NCI-H510A (cell line): ENCODE measurements around the gene LIPH.

Experiments
- DNase-seq: peaks from one replicate; lab custom pipeline; 2025; lab: John Stamatoyannopoulos, UW

Gene LIPH

GRCh38 chr3:185539934-185540333 is 12.5 kb downstream of the LIPH start:
- no peak for DNase-seq

- DNase-seq, result no peak
Observed at GRCh38 chr3:185537369-185537970, 14.9 kb downstream of the LIPH start.

GRCh38 chr3:185534511-185534910 is 17.9 kb downstream of the LIPH start:
- DNase-seq, result no peak

GRCh38 chr3:185532901-185533300 is 19.5 kb downstream of the LIPH start:
- no peak for DNase-seq

GRCh38 chr3:185530856-185531255 is 21.5 kb downstream of the LIPH start:
- DNase-seq, result no peak

GRCh38 chr3:185528532-185528931 is 23.9 kb downstream of the LIPH start:
- no peak for DNase-seq

- no peak for DNase-seq
Observed at GRCh38 chr3:185527364-185527763, 25.0 kb downstream of the LIPH start.

DNA sequence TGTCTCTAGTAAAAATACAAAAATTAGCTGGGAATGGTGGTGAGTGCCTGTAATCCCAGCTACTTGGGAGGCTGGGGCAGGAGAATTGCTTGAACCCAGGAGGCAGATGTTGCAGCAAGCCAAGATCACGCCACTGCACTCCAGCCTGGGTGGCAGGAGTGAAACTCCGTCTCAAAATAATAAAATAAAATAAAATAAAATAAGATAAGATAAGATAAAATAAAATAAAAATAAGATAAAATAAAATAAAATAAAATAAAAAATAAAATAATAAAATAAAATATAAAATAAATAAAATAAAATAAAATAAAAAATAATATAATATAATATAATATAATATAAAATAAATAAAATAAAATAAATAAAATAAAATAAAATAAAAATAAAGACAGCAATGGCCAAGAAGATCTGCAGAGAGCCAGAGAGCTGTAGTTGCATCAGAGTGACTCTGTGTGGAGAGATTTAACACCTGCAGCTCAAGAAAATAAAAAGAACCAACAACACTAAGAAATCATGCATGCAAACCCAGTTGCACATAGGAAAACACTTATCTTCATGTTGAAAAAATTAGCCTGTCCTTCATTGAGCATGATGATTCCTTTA is 25.9 kb downstream of the LIPH start:
- no peak for DNase-seq

- no peak for DNase-seq
Observed at GRCh38 chr3:185521349-185522138, 30.8 kb downstream of the LIPH start.

DNA sequence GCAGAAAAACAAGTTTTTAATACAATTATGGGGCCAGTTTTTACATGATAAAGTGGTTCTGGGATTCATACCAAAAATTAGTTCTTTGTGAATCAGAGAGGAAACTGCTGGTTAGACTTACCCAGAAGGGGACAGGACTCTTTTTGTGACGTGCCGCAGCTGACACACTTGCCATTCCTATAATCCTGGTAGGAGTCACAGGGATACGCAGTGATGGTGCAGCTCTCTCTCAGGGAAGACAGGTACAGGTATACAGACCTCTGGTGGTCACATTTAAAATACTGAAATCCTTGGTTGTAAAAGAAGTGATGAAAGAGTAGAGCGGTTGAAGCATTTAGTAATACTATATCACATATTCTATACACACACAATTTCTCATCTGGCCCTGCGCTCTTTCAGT is 33.4 kb downstream of the LIPH start:
- DNase-seq, result no peak

DNA sequence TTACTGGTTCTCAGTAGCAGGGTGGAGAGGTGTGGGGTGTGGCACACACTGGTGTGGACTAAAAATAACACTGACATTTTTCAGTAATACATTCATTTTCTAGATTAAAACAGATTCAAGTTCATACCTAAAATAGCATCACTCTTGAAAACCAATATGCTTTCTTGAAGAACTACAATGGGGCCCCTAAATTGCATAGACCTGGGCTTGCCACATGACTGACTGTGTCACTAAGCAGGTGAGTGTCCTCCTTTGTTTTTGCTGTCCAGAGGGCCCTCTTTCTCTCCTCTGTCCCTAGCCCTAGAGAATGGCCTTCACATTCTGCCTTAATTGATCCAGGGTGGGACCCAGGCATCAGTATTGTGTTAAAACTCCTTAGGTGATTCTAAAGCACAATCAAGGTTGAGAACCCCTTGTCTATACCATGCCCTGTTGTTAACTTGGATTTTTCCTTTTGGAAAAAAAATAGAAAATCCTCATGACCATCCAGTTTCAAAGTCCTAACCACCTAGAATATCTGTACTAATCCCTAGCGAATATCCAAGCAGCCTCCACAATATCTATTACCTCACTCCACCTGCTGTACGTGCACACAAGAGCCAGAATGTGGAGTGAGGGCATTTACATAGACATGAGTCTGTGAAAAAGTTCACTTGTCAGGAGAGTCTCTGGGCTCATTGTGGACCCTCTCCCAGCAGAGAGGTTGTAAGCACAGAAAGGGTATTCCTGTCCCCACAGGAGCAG is 34.8 kb downstream of the LIPH start:
- no peak for DNase-seq

- DNase-seq, result no peak
Observed at GRCh38 chr3:185511711-185512110, 40.7 kb downstream of the LIPH start.

DNA sequence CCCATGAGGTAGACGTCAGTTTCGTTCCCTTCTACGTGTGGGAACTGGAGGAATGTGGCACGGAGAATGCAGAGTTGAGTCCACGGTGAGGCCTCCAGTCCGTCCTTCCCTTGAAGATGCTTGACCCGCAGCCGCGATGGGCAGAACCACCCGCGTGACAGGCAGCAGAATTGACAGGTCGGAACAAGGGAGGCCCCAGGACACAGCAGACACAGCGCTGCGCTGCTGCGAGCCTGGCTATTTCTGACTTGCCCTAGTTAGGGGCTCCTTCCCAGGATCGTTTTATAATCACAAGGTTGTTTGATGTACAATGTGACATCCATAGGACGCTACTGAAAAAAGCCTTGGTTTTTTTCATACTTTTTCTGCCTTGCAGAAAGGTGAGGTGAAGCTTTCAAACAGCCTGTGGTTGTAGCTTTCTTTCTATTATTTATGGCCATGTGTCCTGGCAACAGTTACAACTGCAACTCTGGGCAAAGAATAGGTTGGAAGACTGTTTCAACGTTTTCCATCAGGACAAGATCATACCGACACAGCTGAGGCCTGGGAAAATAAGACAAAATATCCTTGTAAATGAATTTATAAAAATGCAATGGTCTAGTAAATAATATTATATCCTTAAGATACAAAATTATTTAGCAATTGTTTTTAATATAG is 43.9 kb downstream of the LIPH start:
- DNase-seq, result no peak

DNA sequence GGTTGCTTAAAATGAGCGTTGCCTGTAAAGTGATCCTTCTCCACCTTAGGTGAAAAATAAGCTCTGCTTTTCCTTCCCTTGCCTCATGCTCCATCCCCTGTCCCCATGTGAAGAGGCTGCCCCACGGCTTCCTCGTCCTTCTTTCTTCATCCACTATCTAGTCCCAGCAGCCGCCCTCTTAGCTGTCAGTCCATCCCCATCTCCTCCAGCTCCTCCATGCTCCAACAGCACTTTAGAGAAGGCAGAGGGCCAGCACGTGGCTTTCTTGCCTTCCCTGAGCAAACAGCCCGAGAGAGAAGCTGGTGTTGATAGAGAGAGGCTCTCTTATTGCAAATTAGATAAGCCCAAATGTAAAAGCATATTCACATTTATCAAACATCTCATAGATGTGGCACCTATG is 44.5 kb downstream of the LIPH start:
- no peak for DNase-seq

DNA sequence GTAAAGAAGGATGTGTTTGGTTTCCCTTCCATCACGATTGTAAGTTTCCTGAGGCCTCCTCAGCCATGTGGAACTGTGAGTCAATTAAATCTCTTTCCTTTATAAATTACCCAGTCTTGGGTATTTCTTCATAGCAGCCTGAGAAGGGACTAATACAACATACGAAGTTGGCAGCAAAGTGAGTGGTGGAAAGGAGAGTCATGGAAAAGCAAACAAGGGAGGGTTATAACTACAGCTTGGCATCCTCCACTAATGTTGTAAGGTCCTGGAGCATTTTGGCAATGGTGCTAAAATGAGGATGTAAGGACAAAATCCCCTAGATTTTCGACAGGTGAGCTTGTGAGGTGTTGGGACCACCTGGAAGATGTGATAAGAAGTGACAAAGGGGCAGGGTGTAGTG is 47.8 kb downstream of the LIPH start:
- DNase-seq, result no peak

- DNase-seq, result no peak
Observed at GRCh38 chr3:185503521-185503920, 48.9 kb downstream of the LIPH start.

- DNase-seq, result no peak
Observed at GRCh38 chr3:185502987-185503386, 49.4 kb downstream of the LIPH start.

- peak; percentile 70 for DNase-seq
Observed at GRCh38 chr3:185498503-185499396, 53.6 kb downstream of the LIPH start, which contains the start of gene TMEM41A. Gene TMEM41A, minus strand, starts transcription at chr3:185499035. Its CDS starts 74 bp downstream, at chr3:185498961.

DNA sequence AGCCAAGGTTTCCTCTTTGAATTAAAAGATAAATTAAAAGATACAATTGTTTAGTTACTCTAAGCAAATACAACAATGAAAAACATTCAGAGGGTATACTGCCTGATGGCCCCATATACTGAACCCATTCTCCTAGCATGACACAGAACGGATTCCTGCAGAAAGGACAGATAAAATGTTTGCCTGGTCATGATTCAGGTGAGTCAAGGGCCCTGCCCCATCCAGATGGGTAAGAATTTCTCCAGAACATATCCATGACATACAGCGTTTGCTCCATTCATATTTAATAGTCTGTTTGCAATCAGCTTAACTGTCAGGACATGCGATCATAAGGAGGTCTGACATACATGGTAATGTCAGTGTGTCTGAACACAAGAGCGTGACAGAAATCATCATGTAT is 62.1 kb downstream of the LIPH start:
- DNase-seq, result no peak

DNA sequence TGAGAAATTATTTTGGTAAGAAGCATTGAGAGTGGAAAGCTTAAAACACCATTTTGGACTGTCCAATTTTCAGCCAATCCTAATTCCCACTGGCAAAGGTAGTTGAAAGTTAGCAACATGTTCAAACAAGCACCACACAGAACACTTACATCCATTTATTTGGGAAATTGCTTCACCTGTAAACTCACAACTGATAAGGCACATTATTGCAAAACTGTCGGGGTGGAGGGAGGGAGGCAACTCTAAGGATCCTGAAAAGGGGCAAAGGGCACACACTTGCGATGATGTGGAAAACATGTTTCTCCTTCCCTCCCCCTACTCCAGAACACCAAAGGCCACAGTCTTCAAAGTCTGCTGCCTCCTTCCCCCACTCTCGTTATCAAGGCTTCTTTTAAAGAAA is 62.9 kb downstream of the LIPH start:
- no peak for DNase-seq

DNA sequence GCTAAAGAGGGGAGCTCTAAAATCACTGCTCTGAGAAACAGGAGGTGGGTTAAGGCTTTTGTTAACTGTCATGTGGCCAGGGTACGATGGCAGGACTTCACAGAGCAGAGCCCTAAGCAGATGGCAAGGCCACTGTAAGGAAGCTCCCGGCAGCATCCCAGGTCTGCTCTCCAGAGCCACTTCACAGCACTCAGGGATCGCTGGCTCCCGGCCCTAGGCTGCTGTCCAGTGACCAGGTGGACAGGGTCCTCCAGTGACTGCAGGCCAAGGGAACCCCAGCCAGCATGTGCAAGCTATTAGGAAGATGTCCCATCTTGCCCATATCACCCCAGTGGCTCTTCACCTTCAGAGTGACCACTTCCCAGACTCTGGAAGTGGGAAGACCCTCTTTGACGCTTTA is 63.9 kb downstream of the LIPH start:
- DNase-seq, result no peak
